Neural crest cell (in vitro differentiated cells): ENCODE data around the gene SLC9B2. TPM values are rescaled to one million over a fixed set of nuclear protein-coding genes. Genes with fewer than 3 reads are reported as not detected.
A peak's percentile ranks its signal among the peaks of the same experiment; 100 is the strongest.

Source experiments
- DNase-seq: peaks from one replicate; pipeline ENCODE4 v3.0.0; 2021; ENCODE audit warnings: low read depth, mixed read lengths, low spot score
- H3K27ac Mint-ChIP-seq: one replicate; pipeline ENCODE4 v1.8.0; 2021; ENCODE audit warnings: mild to moderate bottlenecking, mixed read lengths; ENCODE audit not compliant: unreplicated experiment
- H3K27me3 Mint-ChIP-seq: 2 replicates; pipeline ENCODE4 v1.8.0; 2021; ENCODE audit warnings: low read depth, mild to moderate bottlenecking, mixed read lengths
- H3K36me3 Mint-ChIP-seq: 2 replicates; pipeline ENCODE4 v1.8.0; 2021; ENCODE audit warnings: low read depth, mild to moderate bottlenecking, mixed read lengths
- H3K4me1 Mint-ChIP-seq: 2 replicates; pipeline ENCODE4 v1.8.0; 2021; ENCODE audit warnings: mixed read lengths
- H3K4me3 Mint-ChIP-seq: one replicate; pipeline ENCODE4 v1.8.0; 2021; ENCODE audit warnings: mild to moderate bottlenecking, mixed read lengths
- H3K9me3 Mint-ChIP-seq: 2 replicates; pipeline ENCODE4 v1.8.0; 2021; ENCODE audit warnings: mixed read lengths
- CTCF ChIP-seq: fragments of 200-600 bp; sonication (generic); conservative IDR thresholded peaks from 2 replicates; pipeline ENCODE4 v1.5.0; 2021; ENCODE audit warnings: antibody characterized with exemption, mild to moderate bottlenecking
- total RNA-seq: library from RNA; stranded (reverse); gene quantifications from 2 replicates; pipeline ENCODE4 v1.2.1, GENCODE V29; 2021

SLC9B2 gene
- total RNA-seq, 1 donor from 2014 or later, result 21.6 TPM

- Mint-ChIP-seq H3K27ac (no peak overlapping the region), H3K27me3 (no peaks in the 10 kb centered on the region), H3K36me3 (peaks cover 11% of the 10 kb centered on the region), H3K4me3 (no peak overlapping the region), H3K9me3 (no peaks in the 10 kb centered on the region), H3K4me1 (peaks cover 13% of the 10 kb centered on the region)
- DNase-seq, result peak; percentile 21
- peak; percentile 74 for TF ChIP-seq CTCF
These were observed 15.2 kb upstream of the SLC9B2 start for GRCh38 chr4:103091601-103092223.

GRCh38 chr4:103089481-103089880 is 12.9 kb upstream of the SLC9B2 start:
- H3K9me3 Mint-ChIP-seq, result no peaks in the 10 kb centered on the region
- no peak for TF ChIP-seq CTCF
- DNase-seq, result no peak
- H3K4me1 Mint-ChIP-seq, result no peaks in the 10 kb centered on the region
- H3K36me3 Mint-ChIP-seq, result peaks cover 11% of the 10 kb centered on the region
- no peaks in the 10 kb centered on the region for H3K27me3 Mint-ChIP-seq
- H3K27ac Mint-ChIP-seq, result no peak overlapping the region
- no peak overlapping the region for H3K4me3 Mint-ChIP-seq

- Mint-ChIP-seq H3K4me1 (no peaks in the 10 kb centered on the region), H3K27ac (no peak overlapping the region), H3K36me3 (peaks cover 17% of the 10 kb centered on the region), H3K9me3 (no peaks in the 10 kb centered on the region), H3K27me3 (no peaks in the 10 kb centered on the region), H3K4me3 (no peak overlapping the region)
- no peak for TF ChIP-seq CTCF
- no peak for DNase-seq
These were observed 10.0 kb upstream of the SLC9B2 start for GRCh38 chr4:103086551-103086950.

- Mint-ChIP-seq H3K9me3 (no peaks in the 10 kb centered on the region), H3K36me3 (peaks cover 17% of the 10 kb centered on the region), H3K4me1 (no peaks in the 10 kb centered on the region), H3K27me3 (no peaks in the 10 kb centered on the region), H3K4me3 (no peak overlapping the region), H3K27ac (no peak overlapping the region)
- no peak for TF ChIP-seq CTCF
- DNase-seq, result no peak
These were observed 9.1 kb upstream of the SLC9B2 start for GRCh38 chr4:103085555-103086196.

GRCh38 chr4:103079621-103080020 is 3.1 kb upstream of the SLC9B2 start:
- H3K9me3 Mint-ChIP-seq, result no peaks in the 10 kb centered on the region
- H3K4me3 Mint-ChIP-seq, result no peak overlapping the region
- no peak for DNase-seq
- H3K4me1 Mint-ChIP-seq, result peaks cover 19% of the 10 kb centered on the region
- H3K27ac Mint-ChIP-seq, result no peak overlapping the region
- H3K36me3 Mint-ChIP-seq, result peaks cover 6% of the 10 kb centered on the region
- TF ChIP-seq CTCF, result no peak
- H3K27me3 Mint-ChIP-seq, result no peaks in the 10 kb centered on the region
